NB4 (cell line): ENCODE measurements around the gene LRRTM4.

Source experiments
- DNase-seq: peaks from one replicate; pipeline ENCODE4 v3.0.0; 2010; ENCODE audit warnings: low read depth
- H3K4me3 ChIP-seq: one replicate; pipeline ENCODE4 v1.5.1; 2011; ENCODE audit warnings: mild to moderate bottlenecking, low read depth, low read length, moderate library complexity
- MAX ChIP-seq: IDR thresholded peaks from 2 replicates; pipeline ENCODE4 v1.6.1; 2011; ENCODE audit warnings: low read depth, low read length
- MYC ChIP-seq: IDR thresholded peaks from 2 replicates; pipeline ENCODE4 v1.6.1; 2011; ENCODE audit warnings: low read depth, low read length
- POLR2A ChIP-seq: IDR thresholded peaks from 2 replicates; pipeline ENCODE4 v1.6.1; 2011; ENCODE audit warnings: mild to moderate bottlenecking; ENCODE audit not compliant: insufficient read length; ENCODE audit errors: extremely low read depth
- TF ChIP-seq, protein P1 (sequence below): IDR thresholded peaks from one replicate; pipeline ENCODE4 v1.5.1; 2012; ENCODE audit warnings: low read depth, low read length

LRRTM4 gene

GRCh38 chr2:77538031-77538430 is 15.9 kb upstream of the LRRTM4 start:
- DNase-seq = no peak
- TF ChIP-seq MAX (no peak), POLR2A (no peak), MYC (no peak)
- TF ChIP-seq, protein P1, sequence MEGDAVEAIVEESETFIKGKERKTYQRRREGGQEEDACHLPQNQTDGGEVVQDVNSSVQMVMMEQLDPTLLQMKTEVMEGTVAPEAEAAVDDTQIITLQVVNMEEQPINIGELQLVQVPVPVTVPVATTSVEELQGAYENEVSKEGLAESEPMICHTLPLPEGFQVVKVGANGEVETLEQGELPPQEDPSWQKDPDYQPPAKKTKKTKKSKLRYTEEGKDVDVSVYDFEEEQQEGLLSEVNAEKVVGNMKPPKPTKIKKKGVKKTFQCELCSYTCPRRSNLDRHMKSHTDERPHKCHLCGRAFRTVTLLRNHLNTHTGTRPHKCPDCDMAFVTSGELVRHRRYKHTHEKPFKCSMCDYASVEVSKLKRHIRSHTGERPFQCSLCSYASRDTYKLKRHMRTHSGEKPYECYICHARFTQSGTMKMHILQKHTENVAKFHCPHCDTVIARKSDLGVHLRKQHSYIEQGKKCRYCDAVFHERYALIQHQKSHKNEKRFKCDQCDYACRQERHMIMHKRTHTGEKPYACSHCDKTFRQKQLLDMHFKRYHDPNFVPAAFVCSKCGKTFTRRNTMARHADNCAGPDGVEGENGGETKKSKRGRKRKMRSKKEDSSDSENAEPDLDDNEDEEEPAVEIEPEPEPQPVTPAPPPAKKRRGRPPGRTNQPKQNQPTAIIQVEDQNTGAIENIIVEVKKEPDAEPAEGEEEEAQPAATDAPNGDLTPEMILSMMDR = no peak
- no peak overlapping the region for H3K4me3 ChIP-seq

DNA sequence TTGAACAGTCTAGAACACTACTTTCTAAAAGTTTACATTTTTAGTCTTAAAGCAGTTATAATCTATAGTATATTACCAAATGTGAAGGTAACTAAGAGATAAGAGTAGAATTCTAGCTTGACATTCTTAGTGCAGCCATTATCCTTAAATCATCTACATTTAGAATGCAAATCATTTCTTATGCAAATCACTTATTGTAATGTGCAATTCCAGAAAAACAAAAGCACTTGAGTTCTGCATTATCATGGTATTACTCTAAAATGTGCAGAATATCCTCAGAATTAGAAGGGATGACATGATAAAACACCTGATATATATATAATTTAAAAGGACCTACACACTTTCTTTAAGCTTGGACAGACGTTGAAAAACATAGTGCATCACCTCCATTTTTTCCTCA is 712 bp upstream of the LRRTM4 start:
- no peak for DNase-seq
- no peak overlapping the region for H3K4me3 ChIP-seq
- TF ChIP-seq POLR2A (no peak), MYC (no peak), MAX (no peak)
- TF ChIP-seq, protein P1 = no peak

DNA sequence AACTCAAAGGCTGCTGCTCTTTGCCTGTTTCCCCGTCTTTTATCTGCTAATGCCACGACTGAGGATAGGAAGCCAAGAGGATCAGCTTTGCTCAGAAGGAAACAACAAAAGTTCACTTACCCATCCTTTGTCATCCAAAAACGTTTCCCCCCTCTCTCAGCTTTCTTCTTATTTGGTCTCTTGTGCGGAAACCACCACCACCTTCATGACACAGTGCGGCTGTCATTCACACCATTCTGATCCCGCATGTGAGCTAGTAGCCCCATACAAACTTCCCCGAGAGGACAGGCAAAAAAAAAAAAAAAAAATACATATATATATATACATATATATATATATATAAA is 656 bp downstream of the LRRTM4 start:
- no peak for DNase-seq
- TF ChIP-seq MYC = no peak
- no peak for TF ChIP-seq MAX
- TF ChIP-seq, protein P1 = no peak
- no peak for TF ChIP-seq POLR2A
- no peak overlapping the region for H3K4me3 ChIP-seq

GRCh38 chr2:77520641-77521547 is 1.3 kb downstream of the LRRTM4 start:
- TF ChIP-seq MAX (no peak), POLR2A (no peak), MYC (no peak)
- TF ChIP-seq, protein P1 = no peak
- no peak for DNase-seq
- no peak overlapping the region for H3K4me3 ChIP-seq

DNA sequence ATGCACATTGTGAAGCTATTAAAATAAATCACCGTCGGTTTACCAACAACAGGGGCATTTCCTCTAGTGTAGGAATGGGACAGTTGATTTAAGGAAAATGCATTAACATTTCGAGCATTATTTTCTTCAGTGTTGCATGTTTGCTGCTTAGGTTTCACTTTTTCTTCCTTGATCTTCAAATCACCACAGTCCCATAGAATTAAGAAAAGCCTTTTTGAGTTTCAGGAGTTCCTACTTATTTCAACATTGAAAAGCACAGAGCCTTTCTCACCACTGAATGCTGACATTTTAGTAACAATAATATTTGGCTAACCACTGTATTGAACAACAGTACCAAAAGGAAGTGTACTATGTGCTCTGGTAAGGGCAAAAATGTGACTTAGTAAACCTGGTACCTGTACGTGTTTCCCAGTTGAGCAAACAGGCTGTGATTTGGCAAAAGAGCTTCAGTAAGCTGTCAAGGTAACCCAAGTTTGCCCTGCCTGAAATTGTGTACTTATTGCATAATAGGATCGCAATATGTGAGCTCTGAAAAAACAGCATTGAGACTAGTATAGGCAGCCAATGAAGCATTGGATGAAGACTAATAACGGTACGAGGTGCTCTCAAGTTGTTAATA is 2.2 kb downstream of the LRRTM4 start:
- no peak for DNase-seq
- TF ChIP-seq, protein P1 = no peak
- no peak for TF ChIP-seq MYC
- no peak for TF ChIP-seq POLR2A
- TF ChIP-seq MAX = no peak
- H3K4me3 ChIP-seq = no peak overlapping the region
